SK-N-MC (cell line): ENCODE data around the gene LTA4H.

Experiments
- EZH2 ChIP-seq: fragments of 200-600 bp; sonication (generic); IDR thresholded peaks from one replicate; pipeline ENCODE4 v1.6.1; 2017; ENCODE audit warnings: antibody characterized with exemption
- FOXP2 ChIP-seq: optimal IDR thresholded peaks from 2 replicates; pipeline ENCODE3; 2011; ENCODE audit warnings: mild to moderate bottlenecking, moderate library complexity; ENCODE audit not compliant: insufficient read depth; ENCODE audit errors: extremely low read length, control extremely low read depth

DNA sequence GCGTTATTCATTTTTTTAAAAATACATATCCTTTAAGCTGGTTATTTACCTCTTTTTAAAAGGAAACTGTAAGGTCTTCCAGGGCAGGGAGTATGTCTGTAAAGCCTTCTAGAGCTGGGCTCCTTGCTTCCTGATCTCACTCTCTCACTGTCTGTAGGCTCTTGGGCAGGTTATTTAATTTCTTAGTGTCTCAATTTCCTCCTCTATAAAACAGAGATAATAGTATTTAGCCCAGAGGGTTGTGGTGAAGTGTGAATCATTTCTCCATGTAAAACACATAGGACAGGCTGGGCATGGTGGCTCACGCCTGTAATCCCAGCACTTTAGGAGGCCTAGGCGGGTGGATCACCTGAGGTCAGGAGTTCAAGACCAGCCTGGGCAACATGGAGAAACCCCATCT, 25.9 kb upstream of the LTA4H start:
- no peak for TF ChIP-seq EZH2
- TF ChIP-seq FOXP2, result no peak
